Breast epithelium (tissue), 4 donors: Measurements from ENCODE around the gene CLEC2B. TPM values are rescaled to one million over a fixed set of nuclear protein-coding genes. Genes with fewer than 3 reads are reported as not detected.

ENCODE experiments used
- DNase-seq, 2 donors: peaks; one replicate each; pipeline ENCODE4 v3.0.0-alpha.2; 2019; ENCODE audit warnings: low spot score in 2 of 2
- H3K27ac ChIP-seq, 2 donors: fragments of 200-600 bp; sonication (generic) in 1 of 2; one replicate each; pipeline ENCODE4 v1.5.1; 2016 to 2019; ENCODE audit warnings: mild to moderate bottlenecking in 1 of 2
- H3K27me3 ChIP-seq, 2 donors: fragments of 200-600 bp; sonication (generic) in 1 of 2; one replicate each; pipeline versions ENCODE4 v1.5.1 to v1.6.0; 2017 to 2019; ENCODE audit warnings: control low read depth in 1 of 2, mild to moderate bottlenecking in 1 of 2
- H3K36me3 ChIP-seq: fragments of 200-600 bp; one replicate; pipeline ENCODE4 v1.5.1; 2019
- H3K4me1 ChIP-seq, 2 donors: fragments of 200-600 bp; sonication (generic); one replicate each; pipeline ENCODE4 v1.5.1; 2016 to 2019; ENCODE audit warnings: control low read depth in 1 of 2
- H3K4me3 ChIP-seq, 3 donors: fragments of 200-600 bp; sonication (generic); 1 replicate in 2 of 3; 2 replicates in 1 of 3; pipeline ENCODE4 v1.5.1; 2016 to 2019; ENCODE audit warnings: mild to moderate bottlenecking in 3 of 3, moderate library complexity in 2 of 3
- H3K9me3 ChIP-seq, 2 donors: fragments of 200-600 bp; sonication (generic) in 1 of 2; one replicate each; pipeline ENCODE4 v1.5.1; 2016 to 2019; ENCODE audit warnings: control low read depth in 1 of 2
- CTCF ChIP-seq, 3 donors: fragments of 450-650 bp; IDR thresholded peaks; one replicate each; pipeline ENCODE4 v1.5.1; 2016 to 2017; ENCODE audit warnings: antibody characterized with exemption in 3 of 3, mild to moderate bottlenecking in 3 of 3, moderate library complexity in 3 of 3
- POLR2A ChIP-seq: fragments of 450-650 bp; IDR thresholded peaks from one replicate; pipeline ENCODE4 v1.6.1; 2016; ENCODE audit warnings: antibody characterized with exemption, mild to moderate bottlenecking, moderate library complexity
- POLR2AphosphoS5 ChIP-seq, 3 donors: sonication (generic); formaldehyde crosslinking; IDR thresholded peaks; one replicate each; pipeline ENCODE4 v1.6.1; 2017; ENCODE audit warnings: antibody characterized with exemption in 3 of 3
- intact Hi-C: fragments of 100-400 bp; cut with DNase I; formaldehyde crosslinking; loops from one replicate; pipeline ENCODE4 v1.15.1; 2023; ENCODE audit warnings: low total_unique reads
- total RNA-seq, 3 donors: library from RNA; depleted of rRNA; stranded (reverse); fragments of >200 nt; gene quantifications; one replicate each; pipeline ENCODE4 v1.1.0, GENCODE V29; 2016

Gene CLEC2B
- 10 to 100 TPM; 18.4 to 36.1 (median 29.3) TPM for total RNA-seq

- TF ChIP-seq POLR2A (peak; percentile 11), POLR2AphosphoS5 (IDR thresholded peaks at IDR 0.05) (peak in 1 of 3 donors; percentile 29), CTCF (IDR thresholded peaks at IDR 0.05) (no peak)
- Histone ChIP-seq H3K27me3 (no peaks in the 10 kb centered on the region), H3K9me3 (no peaks in the 10 kb centered on the region), H3K36me3 (no peaks in the 10 kb centered on the region), H3K27ac (peak within 1 kb of the TSS; percentile 90 to 91), H3K4me1 (no peaks in the 10 kb centered on the region), H3K4me3 (peak within 1 kb of the TSS; percentile 50 to 67 (median 51))
- intact Hi-C loops: no loop called here
- DNase-seq: no peak
These were observed at the start of gene CLEC2B for GRCh38 chr12:9869307-9870161. Gene CLEC2B, minus strand, starts transcription at chr12:9869354.

- no peak for DNase-seq
- no peak for TF ChIP-seq POLR2A
- no peak for TF ChIP-seq POLR2AphosphoS5 (IDR thresholded peaks at IDR 0.05)
- no peak for TF ChIP-seq CTCF (IDR thresholded peaks at IDR 0.05)
- intact Hi-C loops: no loop called here
These were observed 42.6 kb upstream of the CLEC2B start for GRCh38 chr12:9911708-9912107.

GRCh38 chr12:9910716-9911421 is 41.7 kb upstream of the CLEC2B start:
- no peak for TF ChIP-seq POLR2A
- no peak for TF ChIP-seq POLR2AphosphoS5 (IDR thresholded peaks at IDR 0.05)
- TF ChIP-seq CTCF (IDR thresholded peaks at IDR 0.05): no peak
- Histone ChIP-seq H3K27ac (no peak overlapping the region), H3K27me3 (no peaks in the 10 kb centered on the region), H3K4me3 (no peak overlapping the region), H3K9me3 (peaks cover 17 to 21% of the 10 kb centered on the region in 2 donors), H3K4me1 (no peaks in the 10 kb centered on the region), H3K36me3 (no peaks in the 10 kb centered on the region)
- intact Hi-C loops: no loop called here
- no peak for DNase-seq

More at GRCh38 chr12:9911708-9912107, 42.6 kb upstream of the CLEC2B start:
- Histone ChIP-seq H3K36me3 (no peaks in the 10 kb centered on the region), H3K27ac (no peak overlapping the region), H3K4me1 (no peaks in the 10 kb centered on the region), H3K4me3 (no peak overlapping the region), H3K9me3 (peaks cover 17 to 21% of the 10 kb centered on the region in 2 donors), H3K27me3 (no peaks in the 10 kb centered on the region)

GRCh38 chr12:9909724-9910123 is 40.6 kb upstream of the CLEC2B start:
- Histone ChIP-seq H3K27ac (no peak overlapping the region), H3K9me3 (peaks cover 17 to 21% of the 10 kb centered on the region in 2 donors), H3K36me3 (no peaks in the 10 kb centered on the region), H3K4me3 (no peak overlapping the region), H3K4me1 (no peaks in the 10 kb centered on the region), H3K27me3 (no peaks in the 10 kb centered on the region)
- TF ChIP-seq POLR2AphosphoS5 (IDR thresholded peaks at IDR 0.05) (no peak), CTCF (IDR thresholded peaks at IDR 0.05) (no peak), POLR2A (no peak)
- intact Hi-C loops: no loop called here
- no peak for DNase-seq

- Histone ChIP-seq H3K4me1 (no peaks in the 10 kb centered on the region), H3K27ac (no peak overlapping the region), H3K4me3 (no peak overlapping the region), H3K36me3 (no peaks in the 10 kb centered on the region), H3K9me3 (peaks cover 21 to 25% of the 10 kb centered on the region in 2 donors), H3K27me3 (no peaks in the 10 kb centered on the region)
- no peak for TF ChIP-seq CTCF (IDR thresholded peaks at IDR 0.05)
- TF ChIP-seq POLR2AphosphoS5 (IDR thresholded peaks at IDR 0.05): no peak
- TF ChIP-seq POLR2A: no peak
- DNase-seq: no peak
- intact Hi-C loops: no loop called here
These were observed 39.2 kb upstream of the CLEC2B start for GRCh38 chr12:9908350-9908749.
